Measurements from ENCODE around the gene HLF.
A peak's percentile ranks its signal among the peaks of the same experiment; 100 is the strongest.

Gene HLF

GRCh38 chr17:55334285-55334684, 69.5 kb downstream of the HLF start:
- DNase-seq = no peak

- no peak for DNase-seq
These were observed 70.3 kb downstream of the HLF start for GRCh38 chr17:55334881-55335540.

GRCh38 chr17:55335625-55336024, 70.9 kb downstream of the HLF start:
- DNase-seq = no peak

- no peak for DNase-seq
These were observed 71.7 kb downstream of the HLF start for GRCh38 chr17:55336426-55336825.

GRCh38 chr17:55340176-55340575, 75.4 kb downstream of the HLF start:
- DNase-seq = no peak

- no peak for DNase-seq
These were observed 75.9 kb downstream of the HLF start for GRCh38 chr17:55340686-55341085.

GRCh38 chr17:55341432-55341831, 76.7 kb downstream of the HLF start:
- DNase-seq = peak; percentile 69

GRCh38 chr17:55342800-55343585, 78.2 kb downstream of the HLF start:
- DNase-seq = no peak

- no peak for DNase-seq
These were observed 79.2 kb downstream of the HLF start for GRCh38 chr17:55343900-55344513.

- DNase-seq = peak; percentile 89
These were observed 79.8 kb downstream of the HLF start for GRCh38 chr17:55344514-55344997.

GRCh38 chr17:55345132-55345531, 80.4 kb downstream of the HLF start:
- DNase-seq = no peak

GRCh38 chr17:55346658-55347057, 81.9 kb downstream of the HLF start:
- no peak for DNase-seq

- DNase-seq = no peak
These were observed 82.6 kb downstream of the HLF start for GRCh38 chr17:55347341-55347740.

GRCh38 chr17:55348749-55349354, 84.1 kb downstream of the HLF start:
- DNase-seq = peak; percentile 51

GRCh38 chr17:55350825-55351205, 86.1 kb downstream of the HLF start:
- DNase-seq = no peak

GRCh38 chr17:55351226-55351625, 86.5 kb downstream of the HLF start:
- no peak for DNase-seq

- no peak for DNase-seq
These were observed 89.2 kb downstream of the HLF start for GRCh38 chr17:55354010-55354409.

- DNase-seq = no peak
These were observed 90.2 kb downstream of the HLF start for GRCh38 chr17:55354941-55355340.

- peak; percentile 79 for DNase-seq
These were observed 91.9 kb downstream of the HLF start for GRCh38 chr17:55356434-55357328.

GRCh38 chr17:55360971-55361370, 96.2 kb downstream of the HLF start:
- DNase-seq = no peak

- DNase-seq = no peak
These were observed 98.3 kb downstream of the HLF start for GRCh38 chr17:55363033-55363432.

GRCh38 chr17:55366020-55366481, 101.3 kb downstream of the HLF start:
- DNase-seq = no peak
